Activated CD8-positive, alpha-beta T cell treated with anti-CD3 and anti-CD28 coated beads for 36 hours (primary cell): ENCODE data around the gene MMAB. TPM values are rescaled to one million over a fixed set of nuclear protein-coding genes. Genes with fewer than 3 reads are reported as not detected.

Experiments used
- ATAC-seq: fragments of 200-7000 bp; cut with Tn5 transposase; one replicate; pipeline ENCODE4 v1.10.0; 2021; ENCODE audit warnings: mild to moderate bottlenecking, moderate library complexity
- CTCF ChIA-PET: fragments of 350-600 bp; sonication (Branson Sonifier 250); formaldehyde crosslinking; loops from one replicate; lab custom pipeline; 2021; ENCODE audit warnings: antibody characterized with exemption; lab: Charles Lee
- POLR2A ChIA-PET: fragments of 350-600 bp; sonication (Branson Sonifier 250); formaldehyde crosslinking; loops from one replicate; lab custom pipeline; 2021; ENCODE audit warnings: antibody characterized with exemption; lab: Charles Lee
- DNase-seq: peaks from one replicate; pipeline ENCODE4 v3.0.0-alpha.2; 2020
- H3K27ac Mint-ChIP-seq: one replicate; pipeline ENCODE4 v1.8.0; 2021; ENCODE audit warnings: mild to moderate bottlenecking, mixed read lengths
- H3K27me3 Mint-ChIP-seq: one replicate; pipeline ENCODE4 v1.8.0; 2021; ENCODE audit warnings: mixed read lengths
- H3K36me3 Mint-ChIP-seq: one replicate; pipeline ENCODE4 v1.8.0; 2021; ENCODE audit warnings: low read depth, mixed read lengths
- H3K4me1 Mint-ChIP-seq: one replicate; pipeline ENCODE4 v1.8.0; 2021; ENCODE audit warnings: low read depth, mixed read lengths
- H3K4me3 Mint-ChIP-seq: one replicate; pipeline ENCODE4 v1.8.0; 2021; ENCODE audit warnings: mild to moderate bottlenecking, moderate library complexity, mixed read lengths
- H3K9me3 Mint-ChIP-seq: one replicate; pipeline ENCODE4 v1.8.0; 2021; ENCODE audit warnings: mixed read lengths
- CTCF ChIP-seq: fragments of 200-600 bp; IDR thresholded peaks from one replicate; pipeline ENCODE4 v1.8.0; 2022; ENCODE audit warnings: antibody characterized with exemption, mild to moderate bottlenecking
- intact Hi-C: fragments of 100-400 bp; cut with micrococcal nuclease; formaldehyde crosslinking; loops from one replicate; pipeline ENCODE4 v1.10.0; 2022
- total RNA-seq, 2 experiments: library from RNA; stranded (reverse); gene quantifications; one replicate each; pipeline ENCODE4 v1.2.3, GENCODE V29; 2021

Gene MMAB
- total RNA-seq, 2 experiments from 2014 or later, result 60.5 to 60.9 TPM

GRCh38 chr12:109560867-109561710, 12.2 kb downstream of the MMAB start:
- no peak for TF ChIP-seq CTCF
- no peaks in the 10 kb centered on the region for H3K4me1 Mint-ChIP-seq
- ChIA-PET POLR2A (interaction anchor here (1.0 to 1.2 kb wide), 2 partner anchors 10 to 13 kb away, joined by 3 to 5 read pairs; no protein-coding TSS in a partner anchor), CTCF (no interaction called here)
- no peaks in the 10 kb centered on the region for H3K27me3 Mint-ChIP-seq
- ATAC-seq (no peak), DNase-seq (no peak)
- H3K27ac Mint-ChIP-seq, result no peak overlapping the region
- H3K9me3 Mint-ChIP-seq, result peaks cover 8% of the 10 kb centered on the region
- intact Hi-C loops, result no loop called here
- H3K4me3 Mint-ChIP-seq, result no peak overlapping the region
- peaks cover 36% of the 10 kb centered on the region for H3K36me3 Mint-ChIP-seq

- no peaks in the 10 kb centered on the region for H3K27me3 Mint-ChIP-seq
- no peak for TF ChIP-seq CTCF
- peaks cover 32% of the 10 kb centered on the region for H3K36me3 Mint-ChIP-seq
- H3K4me3 Mint-ChIP-seq, result no peak overlapping the region
- no peak overlapping the region for H3K27ac Mint-ChIP-seq
- H3K9me3 Mint-ChIP-seq, result peaks cover 8% of the 10 kb centered on the region
- CTCF ChIA-PET, result interaction anchor here (0.8 kb wide), 1 partner anchor 38 kb away, joined by 3 read pairs; no protein-coding TSS in a partner anchor
- DNase-seq (no peak), ATAC-seq (no peak)
- no peaks in the 10 kb centered on the region for H3K4me1 Mint-ChIP-seq
- POLR2A ChIA-PET, result interaction anchor here (1.2 kb wide), 1 partner anchor 11 kb away, joined by 5 read pairs; no protein-coding TSS in a partner anchor
- intact Hi-C loops, result no loop called here
Observed at GRCh38 chr12:109559601-109560000, 13.7 kb downstream of the MMAB start.

- Mint-ChIP-seq H3K36me3 (peaks cover 30% of the 10 kb centered on the region), H3K4me1 (no peaks in the 10 kb centered on the region), H3K27ac (no peak overlapping the region), H3K4me3 (no peak overlapping the region), H3K9me3 (peaks cover 8% of the 10 kb centered on the region), H3K27me3 (no peaks in the 10 kb centered on the region)
- ChIA-PET CTCF (no interaction called here), POLR2A (no interaction called here)
- DNase-seq (no peak), ATAC-seq (no peak)
- intact Hi-C loops, result no loop called here
- no peak for TF ChIP-seq CTCF
Observed at GRCh38 chr12:109559200-109559505, 14.2 kb downstream of the MMAB start.

GRCh38 chr12:109558374-109559199, 14.7 kb downstream of the MMAB start:
- TF ChIP-seq CTCF, result no peak
- DNase-seq (no peak), ATAC-seq (no peak)
- H3K27ac Mint-ChIP-seq, result no peak overlapping the region
- ChIA-PET POLR2A (no interaction called here), CTCF (no interaction called here)
- H3K36me3 Mint-ChIP-seq, result peaks cover 24% of the 10 kb centered on the region
- H3K27me3 Mint-ChIP-seq, result no peaks in the 10 kb centered on the region
- H3K4me3 Mint-ChIP-seq, result no peak overlapping the region
- no peaks in the 10 kb centered on the region for H3K4me1 Mint-ChIP-seq
- H3K9me3 Mint-ChIP-seq, result peaks cover 8% of the 10 kb centered on the region
- intact Hi-C loops, result no loop called here

GRCh38 chr12:109557805-109558204, 15.5 kb downstream of the MMAB start:
- peaks cover 8% of the 10 kb centered on the region for H3K9me3 Mint-ChIP-seq
- H3K4me1 Mint-ChIP-seq, result no peaks in the 10 kb centered on the region
- intact Hi-C loops, result no loop called here
- H3K4me3 Mint-ChIP-seq, result no peak overlapping the region
- ChIA-PET CTCF (no interaction called here), POLR2A (no interaction called here)
- no peaks in the 10 kb centered on the region for H3K27me3 Mint-ChIP-seq
- H3K36me3 Mint-ChIP-seq, result peaks cover 18% of the 10 kb centered on the region
- H3K27ac Mint-ChIP-seq, result no peak overlapping the region
- DNase-seq, result no peak
- ATAC-seq, result no peak
- no peak for TF ChIP-seq CTCF
